Fibroblast of skin of abdomen (primary cell): ENCODE results near the gene IPO9.
"Not testable (repeated sequence)": the region's sequence is repeated elsewhere in the genome, so short reads cannot be mapped to it uniquely, and the experiment has no call there.

Source experiments
- DNase-seq: peaks from one replicate; pipeline ENCODE4 v3.0.0-alpha.2; 2013

Gene IPO9

DNA sequence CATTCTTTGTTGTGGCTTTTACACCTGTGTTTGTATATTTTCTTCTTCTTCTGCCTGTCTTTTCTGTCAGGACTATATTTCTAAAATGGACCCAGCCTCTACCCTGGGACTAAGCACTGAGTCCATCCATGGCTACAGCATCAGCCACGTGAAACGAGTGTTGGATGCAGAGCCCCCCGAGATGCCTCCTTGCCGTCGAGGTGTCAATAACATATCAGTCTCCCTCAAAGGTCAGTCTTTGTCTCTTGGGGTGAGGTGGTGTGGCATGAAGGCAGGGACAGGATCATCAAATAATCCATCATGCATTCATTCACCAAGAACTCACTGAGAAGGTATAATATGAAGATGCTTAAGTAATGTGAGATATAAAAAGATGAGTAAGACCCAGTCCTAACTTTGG, 19.1 kb upstream of the IPO9 start:
- DNase-seq = no peak

DNA sequence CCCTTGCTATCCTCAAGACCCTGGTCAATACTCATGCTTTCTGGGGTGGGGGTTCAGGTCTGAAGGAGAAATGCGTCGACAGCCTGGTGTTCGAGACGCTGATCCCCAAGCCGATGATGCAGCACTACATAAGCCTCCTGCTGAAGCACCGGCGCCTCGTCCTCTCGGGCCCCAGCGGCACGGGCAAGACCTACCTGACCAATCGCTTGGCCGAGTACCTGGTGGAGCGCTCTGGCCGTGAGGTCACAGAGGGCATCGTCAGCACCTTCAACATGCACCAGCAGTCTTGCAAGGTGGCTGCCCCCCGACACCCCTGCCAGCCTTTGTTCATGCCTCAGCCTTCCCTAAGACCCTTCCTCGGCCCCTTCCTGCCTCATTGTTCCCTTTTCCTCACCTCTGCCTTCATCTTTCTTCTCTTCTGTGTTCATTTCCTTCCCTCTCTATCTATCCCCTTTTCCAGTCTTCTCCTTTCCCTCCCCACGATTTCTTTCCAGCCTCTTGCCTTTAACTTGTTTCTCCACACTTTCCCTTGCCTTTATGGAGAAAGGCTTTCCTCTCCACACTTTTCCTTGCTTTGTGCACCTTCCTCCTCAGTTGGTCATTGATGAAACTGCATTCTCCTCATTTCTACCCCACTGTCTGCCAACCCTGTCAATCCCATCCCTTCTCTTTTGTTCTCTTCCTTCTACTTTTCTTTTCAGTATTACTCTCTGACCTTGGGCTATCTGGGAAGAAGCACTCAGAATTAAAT, 18.3 kb upstream of the IPO9 start:
- DNase-seq = no peak

DNA sequence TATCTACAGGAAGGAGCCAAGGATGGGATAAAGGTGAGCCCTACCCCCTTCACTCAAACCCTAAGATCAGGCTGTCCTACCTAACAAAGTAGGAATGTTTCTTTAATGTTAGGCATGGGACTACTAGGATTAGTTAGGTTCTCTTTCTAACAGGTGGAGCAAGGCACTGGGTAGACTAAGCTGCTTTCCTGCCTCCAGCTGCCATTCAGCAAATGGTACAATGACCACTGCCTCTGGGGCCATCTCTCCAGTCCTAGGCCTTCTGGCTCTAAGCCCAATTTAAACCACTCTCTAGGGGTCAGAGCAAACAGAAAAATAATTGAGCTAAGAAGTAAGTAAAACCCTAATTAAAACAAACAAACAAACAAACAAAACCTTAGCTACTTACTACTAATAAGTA, 15.7 kb upstream of the IPO9 start:
- DNase-seq = no peak

DNA sequence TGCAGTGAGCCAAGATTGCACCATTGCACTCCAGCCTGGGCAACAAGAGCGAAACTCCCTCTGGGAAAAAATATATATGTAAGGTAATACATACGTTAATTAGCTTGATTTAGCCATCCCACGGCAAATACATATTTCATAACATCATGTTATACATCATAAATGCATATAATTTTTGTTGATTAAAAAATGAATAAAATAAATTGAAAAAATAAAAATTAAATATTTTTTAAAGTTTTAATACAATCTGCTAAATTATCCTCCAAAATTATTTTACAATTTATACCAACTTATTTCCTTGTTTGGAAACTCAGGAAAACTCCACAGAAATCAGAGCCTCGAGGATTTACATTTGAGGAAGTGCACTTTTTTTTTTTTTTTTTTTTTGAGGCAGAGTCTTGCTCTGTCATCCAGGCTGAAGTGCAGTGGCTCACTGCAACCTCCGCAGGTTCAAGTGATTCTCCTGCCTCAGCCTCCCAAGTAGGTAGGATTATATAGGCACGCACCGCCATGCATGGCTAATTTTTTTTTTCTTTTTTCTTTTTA, 12.6 kb upstream of the IPO9 start:
- DNase-seq = no peak

DNA sequence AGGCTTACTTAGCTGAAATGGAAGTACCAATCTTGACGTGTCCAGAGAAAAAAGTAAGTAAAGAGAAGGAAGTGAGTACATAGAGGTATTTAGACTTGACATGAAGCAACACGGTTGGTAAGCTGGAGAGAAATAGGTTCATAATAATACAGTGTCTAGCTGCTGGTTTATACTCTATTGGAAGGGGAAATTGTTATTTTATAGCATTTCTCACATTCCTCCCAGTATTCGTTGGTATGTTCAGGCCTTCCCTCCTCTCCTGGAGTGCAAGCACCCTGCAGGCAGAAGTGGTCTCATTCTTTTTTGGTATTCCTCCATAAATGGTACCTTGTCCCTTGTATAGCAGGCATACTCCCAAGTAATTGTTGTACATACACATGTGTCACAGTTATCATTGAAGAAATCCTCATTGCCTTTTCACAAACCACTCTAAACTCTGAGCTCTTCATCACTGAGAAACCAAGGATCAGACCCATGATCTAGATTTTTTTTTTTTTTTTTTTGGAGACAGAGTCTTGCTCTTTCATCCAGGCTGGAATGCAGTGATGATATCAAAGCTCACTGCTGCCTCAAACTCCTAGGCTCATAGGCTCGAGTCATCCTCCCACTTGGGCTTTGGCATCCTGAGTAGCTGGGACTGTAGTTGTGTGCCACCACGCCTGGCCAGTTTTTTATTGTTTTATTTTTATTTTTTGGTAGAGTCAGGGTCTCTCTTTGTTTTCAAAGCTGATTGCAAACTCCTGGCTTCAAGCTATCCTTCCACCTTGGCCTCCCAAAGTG, 9.8 kb upstream of the IPO9 start:
- DNase-seq = peak; percentile 32

DNA sequence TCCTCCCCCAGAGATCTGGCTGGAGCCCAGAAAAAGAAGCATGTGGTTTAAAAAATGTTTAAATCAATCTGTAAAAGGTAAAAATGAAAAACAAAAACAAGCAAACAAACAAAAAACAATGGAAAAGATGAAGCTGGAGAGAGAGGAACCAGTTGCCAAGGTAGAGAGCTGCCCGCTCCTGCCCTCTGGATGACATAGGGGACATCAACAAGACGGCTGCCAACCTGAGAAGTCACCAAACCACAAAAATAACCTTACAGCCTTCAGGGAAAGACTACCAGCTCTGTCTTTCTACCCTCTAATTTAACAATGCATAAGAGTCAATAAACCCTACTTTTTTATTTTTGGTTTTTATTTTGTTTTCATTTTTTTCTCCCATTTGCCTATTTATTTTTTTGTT, 8.5 kb upstream of the IPO9 start:
- DNase-seq = no peak

DNA sequence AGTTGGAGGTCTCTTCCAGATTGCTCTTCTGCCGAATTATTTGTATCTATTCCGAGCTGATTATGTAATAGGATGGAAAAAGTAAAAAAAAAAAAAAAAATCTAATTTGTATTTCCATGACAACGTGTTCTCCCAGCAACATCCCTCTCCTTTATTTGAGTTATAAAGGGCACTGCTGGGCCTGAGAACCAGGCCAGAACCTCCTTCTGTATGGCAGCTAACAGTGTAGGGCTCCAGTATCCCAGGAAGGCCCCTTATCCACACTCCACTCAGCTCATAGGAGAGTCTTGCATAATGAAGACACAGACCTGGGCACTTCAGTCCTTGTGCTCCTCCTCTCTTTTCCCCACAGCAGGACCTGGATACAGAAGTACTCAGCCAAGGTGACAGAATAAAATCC, 3.7 kb upstream of the IPO9 start:
- no peak for DNase-seq

DNA sequence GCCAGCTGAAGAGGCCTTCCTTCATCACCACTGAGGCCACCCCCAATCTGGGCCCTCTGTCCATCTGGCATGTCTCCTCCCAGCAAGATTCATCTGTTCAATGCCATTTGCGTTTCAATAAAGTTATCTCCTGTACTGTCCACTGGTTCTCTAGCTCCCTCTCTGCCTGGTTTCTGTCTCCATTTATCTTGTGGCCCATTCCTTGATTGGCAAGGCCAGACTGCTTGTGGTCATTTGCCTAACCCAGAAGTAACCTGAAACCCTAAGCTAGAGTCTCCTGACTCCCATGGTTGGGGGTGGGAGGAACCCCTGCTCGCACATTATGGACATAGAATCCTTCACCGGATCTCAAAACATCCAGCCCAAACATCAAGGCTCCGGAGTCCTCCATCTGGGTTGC, 2.1 kb upstream of the IPO9 start:
- peak; percentile 31 for DNase-seq

DNA sequence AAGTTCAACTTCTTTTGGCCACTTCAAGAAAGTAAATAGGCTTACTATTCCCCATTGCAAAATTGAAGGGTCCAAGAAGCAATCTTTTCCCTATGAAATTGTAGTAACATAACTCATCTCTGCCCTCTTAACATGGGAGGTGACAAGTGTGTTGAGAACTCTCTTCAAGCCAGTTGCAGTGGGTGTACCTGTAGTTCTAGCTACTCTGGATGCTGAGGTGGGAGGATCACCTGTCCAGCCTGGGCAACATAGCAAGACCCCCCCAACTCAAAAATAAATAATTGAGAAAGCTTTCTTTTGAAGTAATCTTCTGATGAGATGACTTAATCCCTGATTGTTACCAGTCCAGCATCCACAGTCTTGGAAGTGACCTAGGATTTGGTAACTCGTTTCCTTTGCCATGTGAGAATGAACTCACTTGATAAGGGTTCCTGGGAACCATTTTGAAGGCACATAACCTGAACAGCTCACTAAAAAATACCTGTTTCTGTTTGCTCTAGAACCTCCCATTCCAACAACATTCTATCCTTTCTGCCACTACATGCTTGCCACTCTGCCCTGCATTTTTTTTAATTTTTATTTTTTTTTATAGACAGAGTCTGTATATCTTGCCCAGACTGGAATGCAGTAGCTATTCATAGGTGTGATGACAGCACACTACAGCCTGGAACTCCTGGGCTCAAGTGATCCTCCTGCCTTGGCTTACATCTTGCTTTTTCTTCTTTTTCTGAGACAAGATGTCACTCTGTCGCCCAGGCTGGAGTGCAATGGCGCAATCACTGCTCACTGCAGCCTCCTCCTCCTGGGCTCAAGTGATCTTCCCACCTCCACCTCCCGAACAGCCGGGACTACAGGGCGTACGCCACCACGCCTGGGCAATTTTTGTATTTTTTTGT, 1.4 kb upstream of the IPO9 start:
- DNase-seq = no peak

DNA sequence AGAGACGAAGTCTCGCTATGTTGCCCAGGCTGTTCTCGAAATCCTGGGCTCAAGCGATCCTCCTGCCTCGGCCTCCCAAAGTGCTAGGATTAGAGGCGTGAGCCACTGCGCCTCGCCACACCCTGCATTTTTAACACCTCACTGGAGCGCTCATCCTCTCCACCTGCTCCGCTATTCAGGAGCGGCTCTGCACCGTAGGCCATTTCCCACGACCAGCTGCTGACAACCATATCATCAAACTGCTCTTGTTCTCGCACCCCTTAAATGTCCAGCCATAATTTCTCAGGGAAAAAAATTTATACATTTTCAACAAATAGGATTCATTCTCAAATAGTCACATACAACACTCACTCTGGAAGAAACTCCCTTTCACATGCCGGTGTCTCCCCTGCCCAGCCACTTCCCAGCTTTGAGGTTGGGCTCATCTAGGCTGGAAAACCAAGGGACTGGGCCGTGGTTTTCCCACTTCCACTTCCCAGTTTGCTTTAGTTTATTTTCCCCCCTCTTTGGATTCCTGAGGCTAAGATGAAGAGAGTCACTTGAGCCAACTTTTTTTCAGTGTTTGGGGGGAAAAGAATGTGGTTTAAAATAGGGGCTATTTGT, 639 bp upstream of the IPO9 start:
- DNase-seq = peak; percentile 60

DNA sequence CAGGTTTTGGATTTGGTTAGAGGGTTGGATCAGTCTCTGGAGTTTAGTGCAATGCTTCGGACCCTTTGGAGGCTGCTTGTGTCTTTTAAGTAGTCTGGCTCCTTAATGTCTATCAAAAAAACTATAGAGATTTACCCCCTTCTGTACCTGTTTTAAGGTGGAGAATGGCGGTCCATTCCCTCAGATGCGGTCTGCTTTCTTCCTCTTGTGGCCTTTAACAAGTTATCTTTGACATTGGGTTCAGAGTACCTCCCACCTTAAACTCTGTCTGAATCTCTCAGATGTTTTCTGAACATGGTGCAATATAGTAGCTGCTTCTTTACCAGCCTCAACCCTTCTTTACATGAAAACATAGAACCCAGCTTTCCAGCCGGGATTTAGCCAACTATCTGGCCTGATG, 2.4 kb downstream of the IPO9 start:
- DNase-seq = no peak

DNA sequence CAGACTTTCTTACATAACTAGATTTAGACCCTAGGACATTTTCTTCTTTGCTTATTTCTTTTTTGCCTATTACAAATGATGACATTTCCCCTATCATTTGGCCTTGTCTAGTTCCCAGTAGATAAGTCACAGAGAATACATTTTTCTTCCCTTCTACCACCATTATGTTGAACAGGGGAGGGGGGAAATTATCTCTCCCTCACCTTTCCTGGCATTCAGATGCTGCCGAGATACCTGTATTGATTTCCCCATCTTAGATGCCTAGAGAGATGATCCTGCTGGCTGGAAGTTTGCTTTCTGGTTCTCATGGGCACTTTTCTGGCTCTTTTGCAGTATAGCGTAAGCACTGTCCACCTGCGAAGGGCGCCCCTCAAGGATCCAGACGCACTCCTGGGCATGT, 5.7 kb downstream of the IPO9 start:
- DNase-seq = no peak

DNA sequence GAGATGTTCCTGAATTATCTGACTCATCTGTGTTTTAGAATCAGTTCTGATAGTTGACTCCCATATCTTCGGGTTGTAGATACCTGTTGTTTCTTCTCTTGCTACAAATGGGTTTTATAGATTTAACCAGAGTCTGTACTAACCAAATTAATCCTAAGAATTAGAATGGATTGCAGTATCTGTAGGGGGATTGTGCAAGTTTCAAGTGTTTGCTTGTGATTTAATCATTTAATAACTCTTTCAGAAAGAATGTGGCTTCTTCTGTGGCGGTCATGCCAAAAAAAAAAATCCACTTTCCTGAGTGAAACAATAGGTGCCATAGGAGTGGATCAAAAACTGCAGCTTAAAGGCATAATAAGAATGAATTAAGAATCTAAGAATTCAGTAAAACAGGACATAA, 9.4 kb downstream of the IPO9 start:
- DNase-seq = peak; percentile 28

DNA sequence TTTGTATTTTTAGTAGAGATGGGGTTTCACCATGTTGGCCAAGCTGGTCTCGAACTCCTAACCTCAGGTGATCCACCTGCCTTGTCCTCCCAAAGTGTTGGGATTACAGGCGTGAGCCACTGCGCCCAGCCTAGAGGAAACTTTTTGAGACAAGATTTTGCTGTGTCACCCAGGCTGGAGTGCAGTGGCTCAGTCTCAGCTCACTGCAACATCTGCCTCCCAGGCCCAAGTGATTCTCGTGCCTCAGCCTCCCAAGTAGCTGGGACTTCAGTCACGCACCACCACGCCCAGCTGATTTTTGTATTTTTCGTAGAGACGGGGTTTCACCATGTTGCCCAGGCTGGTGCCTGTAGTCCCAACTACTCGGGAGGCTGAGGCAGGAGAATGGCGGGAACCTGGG, 10.1 kb downstream of the IPO9 start:
- not testable (repeated sequence) for DNase-seq

DNA sequence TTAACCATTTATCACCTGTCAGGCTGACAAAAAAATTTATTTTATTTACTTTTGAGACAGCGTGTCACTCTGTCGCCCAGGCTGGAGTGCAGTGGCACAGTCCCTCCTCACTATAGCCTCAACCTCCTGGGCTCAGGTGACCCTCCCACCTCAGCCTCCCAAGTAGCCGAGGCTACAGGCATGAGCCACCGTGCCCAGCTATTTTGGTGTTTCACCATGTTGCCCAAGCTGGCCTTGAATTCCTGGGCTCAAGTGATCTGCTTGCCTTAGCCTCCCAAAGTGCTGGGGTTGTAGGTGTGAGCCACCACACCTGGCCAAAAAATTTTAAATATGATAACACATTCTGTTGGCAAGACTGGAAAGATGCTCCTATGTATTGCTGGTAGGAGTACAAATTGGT, 11.1 kb downstream of the IPO9 start:
- DNase-seq = no peak

DNA sequence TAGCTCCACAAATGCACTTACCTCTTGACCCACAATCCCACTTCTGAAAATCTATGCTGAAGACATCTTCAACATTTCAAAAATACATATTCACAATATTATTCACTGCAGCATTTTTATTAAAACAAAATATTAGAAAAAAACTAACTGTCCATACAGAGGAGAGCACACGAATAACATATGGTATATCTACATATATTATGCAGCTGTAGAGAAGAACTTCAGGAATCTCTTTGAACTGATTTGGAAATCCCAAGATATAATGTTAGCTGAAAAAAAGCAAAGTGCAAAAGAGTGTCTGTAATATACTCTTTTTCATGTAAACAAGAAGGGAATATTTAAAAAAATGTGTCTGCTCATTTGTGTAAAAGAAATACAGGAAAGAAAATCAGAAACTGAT, 11.5 kb downstream of the IPO9 start:
- no peak for DNase-seq

DNA sequence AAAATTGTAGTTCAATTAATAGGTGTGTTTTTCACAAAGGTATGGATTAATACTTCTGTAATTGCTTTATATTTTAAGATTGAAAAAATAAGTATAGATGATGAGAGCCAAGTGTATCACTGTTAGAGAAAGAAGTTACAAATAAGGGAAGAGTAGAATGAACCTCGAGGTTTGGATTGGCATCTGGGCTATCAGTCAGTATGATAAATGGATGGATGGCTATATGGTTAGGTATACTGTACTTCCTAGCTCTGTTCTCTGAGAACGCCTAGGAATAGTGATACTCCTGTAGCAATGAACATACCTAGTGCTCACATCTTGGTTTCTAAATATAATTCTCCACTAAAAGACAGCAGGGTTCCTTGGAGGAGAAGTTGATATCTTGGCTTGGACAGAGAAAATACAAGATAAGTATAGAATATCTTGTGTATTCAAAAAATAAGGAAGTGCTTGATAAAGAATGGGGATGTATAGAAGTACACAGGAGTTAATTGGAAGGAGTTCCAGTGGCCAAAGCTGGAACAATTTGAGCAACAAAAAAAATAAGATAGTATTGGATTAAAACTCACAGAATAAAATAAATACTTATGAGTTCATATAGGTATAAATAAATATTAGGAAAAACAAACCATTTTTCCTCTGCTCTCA, 12.4 kb downstream of the IPO9 start:
- DNase-seq = no peak

DNA sequence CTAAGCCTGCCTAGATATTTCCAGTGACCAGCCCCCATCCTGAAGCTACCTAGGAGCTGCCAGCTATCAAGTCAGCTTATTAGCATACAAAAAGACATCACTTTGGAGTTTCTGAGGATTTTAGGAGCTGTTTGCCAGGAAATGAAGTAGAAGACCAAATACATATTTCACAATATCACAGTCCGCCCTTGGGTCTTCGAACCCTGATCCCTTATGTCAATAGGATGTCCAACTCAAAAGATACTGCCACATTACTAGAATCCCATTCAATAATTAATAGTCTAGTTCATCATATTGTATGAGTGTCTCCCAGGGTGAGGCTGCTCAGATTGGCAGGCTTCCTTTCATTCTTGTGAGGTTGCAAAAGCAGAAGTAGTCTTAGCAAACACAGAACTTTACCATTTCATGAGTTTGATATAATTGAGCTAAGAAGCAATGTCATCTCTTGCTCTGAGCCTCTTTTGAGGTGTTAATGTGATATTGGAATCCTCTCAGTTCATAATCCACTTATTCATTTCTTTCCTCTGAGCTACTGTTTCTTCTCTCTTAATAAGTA, 13.6 kb downstream of the IPO9 start:
- no peak for DNase-seq

DNA sequence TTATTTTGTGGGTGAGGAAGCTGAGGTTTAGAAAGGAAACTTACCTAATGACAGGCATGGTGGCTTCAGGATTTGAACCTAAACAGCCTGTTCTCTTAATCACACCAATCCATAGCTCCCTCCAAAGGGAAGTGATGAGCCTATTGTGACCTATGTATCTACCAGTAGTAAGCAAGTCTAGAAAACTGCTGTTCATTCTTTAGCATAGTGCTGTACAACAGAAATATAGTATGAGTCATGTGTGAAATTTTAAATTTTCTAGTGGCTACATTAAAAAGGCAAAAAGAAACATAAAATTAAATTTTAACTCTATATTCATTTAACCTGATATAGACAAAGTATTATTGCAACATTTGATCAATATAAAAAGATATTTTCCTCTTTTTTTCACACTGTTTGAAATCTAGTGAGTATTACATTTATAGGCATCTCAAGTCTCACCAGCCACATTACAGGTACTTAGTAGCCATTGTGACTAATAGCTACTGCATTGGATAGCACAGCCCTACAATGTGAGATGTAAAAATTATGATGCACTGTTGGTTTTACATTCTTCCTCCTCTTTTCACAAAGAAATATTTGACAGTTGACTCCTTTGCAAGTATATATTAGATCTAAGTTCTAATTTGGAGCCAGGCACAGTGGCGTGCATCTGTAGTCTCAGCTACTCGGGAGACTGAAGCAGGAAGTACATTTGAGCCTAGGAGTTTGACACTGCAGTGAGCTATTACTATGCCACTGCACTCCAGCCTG, 16.6 kb downstream of the IPO9 start:
- peak; percentile 57 for DNase-seq

DNA sequence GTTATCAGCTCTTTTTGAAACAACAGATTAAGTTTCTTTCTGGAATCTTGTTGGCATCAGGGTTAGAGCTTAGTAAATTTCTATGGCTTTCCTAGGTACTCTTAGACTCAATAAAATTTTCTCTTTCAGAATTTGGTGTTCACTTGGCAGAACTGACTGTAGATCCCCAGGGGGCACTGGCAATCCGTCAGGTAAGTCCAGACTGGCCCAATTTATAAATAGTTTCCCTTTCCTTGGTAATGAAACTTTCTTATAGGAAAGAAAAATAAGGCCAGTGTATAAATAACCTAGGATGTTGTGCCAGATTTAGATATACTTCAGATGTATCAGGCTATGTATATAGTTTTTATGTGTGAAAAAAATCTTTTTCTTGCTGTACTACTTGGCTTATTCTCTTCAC, 18.2 kb downstream of the IPO9 start:
- no peak for DNase-seq

DNA sequence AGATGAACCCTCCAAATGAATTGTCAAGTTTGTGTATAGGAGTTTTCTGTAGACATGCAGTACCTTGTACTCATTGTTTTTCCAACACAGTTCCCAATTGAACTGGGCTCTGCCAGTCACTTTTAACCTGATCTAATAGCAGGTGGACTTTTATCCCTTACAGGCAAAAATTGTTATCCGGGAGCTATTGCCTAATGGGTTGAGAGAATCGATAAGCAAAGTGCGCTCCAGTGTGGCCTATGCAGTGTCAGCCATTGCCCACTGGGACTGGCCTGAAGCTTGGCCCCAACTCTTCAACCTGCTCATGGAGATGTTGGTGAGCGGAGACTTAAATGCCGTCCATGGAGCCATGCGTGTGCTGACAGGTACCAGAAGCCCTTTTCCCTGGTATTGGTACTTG, 19.3 kb downstream of the IPO9 start:
- no peak for DNase-seq
